Measurements from ENCODE around the gene LAMC2.

The LAMC2 gene

DNA sequence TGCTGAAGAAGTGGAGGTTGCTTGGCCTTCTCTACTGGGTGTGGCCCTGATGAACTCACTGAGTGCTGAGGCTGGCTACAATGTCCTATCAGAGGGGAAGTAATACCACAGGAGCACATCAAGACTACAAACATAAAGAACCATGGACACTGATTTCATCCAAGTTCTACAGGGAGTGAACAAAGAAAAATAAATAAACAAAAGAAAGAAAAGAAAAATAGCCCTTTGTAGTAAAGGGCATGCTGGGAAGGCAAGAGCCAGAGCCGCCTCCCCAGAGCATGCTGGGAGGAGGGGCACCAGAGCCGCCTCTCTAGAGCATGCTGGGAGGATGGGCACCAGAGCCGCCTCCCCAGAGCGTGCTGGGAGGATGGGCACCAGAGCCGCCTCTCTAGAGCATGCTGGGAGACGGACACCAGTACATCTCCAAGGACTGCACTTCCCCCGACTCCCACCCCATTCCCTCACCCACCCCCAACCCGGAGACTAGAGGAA is 65.9 kb downstream of the LAMC2 start:
- H4K20me1 ChIP-seq (ENCODE audit: insufficient read depth), result no peaks in the 10 kb centered on the region
- H3K4me2 ChIP-seq, result no peak overlapping the region
- H3K27me3 ChIP-seq (ENCODE audit: insufficient read depth, low read depth), result no peaks in the 10 kb centered on the region
- no peaks in the 10 kb centered on the region for H3K4me1 ChIP-seq (ENCODE audit: low read depth, poor library complexity, severe bottlenecking)
- TF ChIP-seq, protein P1, sequence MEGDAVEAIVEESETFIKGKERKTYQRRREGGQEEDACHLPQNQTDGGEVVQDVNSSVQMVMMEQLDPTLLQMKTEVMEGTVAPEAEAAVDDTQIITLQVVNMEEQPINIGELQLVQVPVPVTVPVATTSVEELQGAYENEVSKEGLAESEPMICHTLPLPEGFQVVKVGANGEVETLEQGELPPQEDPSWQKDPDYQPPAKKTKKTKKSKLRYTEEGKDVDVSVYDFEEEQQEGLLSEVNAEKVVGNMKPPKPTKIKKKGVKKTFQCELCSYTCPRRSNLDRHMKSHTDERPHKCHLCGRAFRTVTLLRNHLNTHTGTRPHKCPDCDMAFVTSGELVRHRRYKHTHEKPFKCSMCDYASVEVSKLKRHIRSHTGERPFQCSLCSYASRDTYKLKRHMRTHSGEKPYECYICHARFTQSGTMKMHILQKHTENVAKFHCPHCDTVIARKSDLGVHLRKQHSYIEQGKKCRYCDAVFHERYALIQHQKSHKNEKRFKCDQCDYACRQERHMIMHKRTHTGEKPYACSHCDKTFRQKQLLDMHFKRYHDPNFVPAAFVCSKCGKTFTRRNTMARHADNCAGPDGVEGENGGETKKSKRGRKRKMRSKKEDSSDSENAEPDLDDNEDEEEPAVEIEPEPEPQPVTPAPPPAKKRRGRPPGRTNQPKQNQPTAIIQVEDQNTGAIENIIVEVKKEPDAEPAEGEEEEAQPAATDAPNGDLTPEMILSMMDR (conservative IDR thresholded peaks at IDR 0.05; ENCODE audit: low read depth, low read length), result no peak
- H2AFZ ChIP-seq (ENCODE audit: low read depth), result no peak overlapping the region
- H3K36me3 ChIP-seq (ENCODE audit: insufficient read depth), result no peaks in the 10 kb centered on the region
- no peaks in the 10 kb centered on the region for H3K79me2 ChIP-seq (ENCODE audit: insufficient read depth, low read depth)
- H3K9ac ChIP-seq, result no peak overlapping the region
- H3K27ac ChIP-seq, result no peak overlapping the region
- H3K4me3 ChIP-seq (IDR thresholded peaks at IDR 0.05; ENCODE audit: insufficient read depth, low read depth, low read length), result no peak overlapping the region

DNA sequence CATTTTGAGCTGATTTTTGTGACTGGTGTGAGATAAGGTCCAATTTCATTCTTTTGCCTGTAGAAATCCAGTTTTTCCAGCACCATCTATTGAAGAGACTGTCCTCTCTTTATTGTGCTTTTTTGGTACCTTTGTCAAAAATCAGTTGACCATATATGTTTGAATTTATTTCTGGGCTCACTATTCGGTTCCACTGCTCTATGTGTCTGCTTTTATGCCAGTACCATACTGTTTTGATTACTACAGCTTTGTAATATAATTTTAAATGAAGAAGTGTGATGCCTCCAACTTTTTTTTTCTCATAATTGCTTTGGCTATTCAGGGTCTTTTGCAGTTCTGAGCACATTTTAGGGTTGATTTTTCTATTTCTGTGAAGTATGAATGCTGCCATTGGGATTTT is 69.0 kb downstream of the LAMC2 start:
- no peak overlapping the region for H3K9ac ChIP-seq
- no peaks in the 10 kb centered on the region for H3K27me3 ChIP-seq (ENCODE audit: insufficient read depth, low read depth)
- H3K79me2 ChIP-seq (ENCODE audit: insufficient read depth, low read depth), result no peaks in the 10 kb centered on the region
- TF ChIP-seq, protein P1 (conservative IDR thresholded peaks at IDR 0.05; ENCODE audit: low read depth, low read length), result no peak
- no peaks in the 10 kb centered on the region for H3K4me1 ChIP-seq (ENCODE audit: low read depth, poor library complexity, severe bottlenecking)
- H3K36me3 ChIP-seq (ENCODE audit: insufficient read depth), result no peaks in the 10 kb centered on the region
- no peak overlapping the region for H3K27ac ChIP-seq
- no peak overlapping the region for H2AFZ ChIP-seq (ENCODE audit: low read depth)
- H3K4me3 ChIP-seq (IDR thresholded peaks at IDR 0.05; ENCODE audit: insufficient read depth, low read depth, low read length), result no peak overlapping the region
- H4K20me1 ChIP-seq (ENCODE audit: insufficient read depth), result no peaks in the 10 kb centered on the region
- no peak overlapping the region for H3K4me2 ChIP-seq

DNA sequence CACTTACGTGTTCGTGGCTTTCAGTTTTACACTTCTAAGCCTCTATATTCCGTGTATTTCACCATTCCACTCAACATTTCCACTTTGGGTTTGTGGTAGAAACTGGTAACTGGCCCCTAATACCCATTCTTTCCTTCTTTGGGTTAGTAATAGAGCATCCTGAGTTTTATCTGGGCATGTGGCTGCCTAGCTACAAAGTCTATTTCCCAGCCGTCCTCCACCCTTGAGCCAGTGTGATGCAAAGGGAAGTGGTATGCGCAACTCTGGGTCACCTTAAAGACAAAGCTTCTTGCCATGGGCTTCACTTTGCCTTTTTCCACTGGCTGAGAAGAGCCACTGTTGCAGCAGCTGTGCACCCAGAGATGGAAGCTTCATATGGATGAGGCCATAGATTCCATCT is 73.9 kb downstream of the LAMC2 start:
- Histone ChIP-seq H3K4me1 (ENCODE audit: low read depth, poor library complexity, severe bottlenecking) (no peaks in the 10 kb centered on the region), H3K36me3 (ENCODE audit: insufficient read depth) (no peaks in the 10 kb centered on the region), H2AFZ (ENCODE audit: low read depth) (no peak overlapping the region), H4K20me1 (ENCODE audit: insufficient read depth) (no peaks in the 10 kb centered on the region), H3K4me3 (IDR thresholded peaks at IDR 0.05; ENCODE audit: insufficient read depth, low read depth, low read length) (no peak overlapping the region), H3K9ac (no peak overlapping the region), H3K27me3 (ENCODE audit: insufficient read depth, low read depth) (no peaks in the 10 kb centered on the region), H3K27ac (no peak overlapping the region), H3K4me2 (no peak overlapping the region), H3K79me2 (ENCODE audit: insufficient read depth, low read depth) (no peaks in the 10 kb centered on the region)
- TF ChIP-seq, protein P1 (conservative IDR thresholded peaks at IDR 0.05; ENCODE audit: low read depth, low read length), result no peak

DNA sequence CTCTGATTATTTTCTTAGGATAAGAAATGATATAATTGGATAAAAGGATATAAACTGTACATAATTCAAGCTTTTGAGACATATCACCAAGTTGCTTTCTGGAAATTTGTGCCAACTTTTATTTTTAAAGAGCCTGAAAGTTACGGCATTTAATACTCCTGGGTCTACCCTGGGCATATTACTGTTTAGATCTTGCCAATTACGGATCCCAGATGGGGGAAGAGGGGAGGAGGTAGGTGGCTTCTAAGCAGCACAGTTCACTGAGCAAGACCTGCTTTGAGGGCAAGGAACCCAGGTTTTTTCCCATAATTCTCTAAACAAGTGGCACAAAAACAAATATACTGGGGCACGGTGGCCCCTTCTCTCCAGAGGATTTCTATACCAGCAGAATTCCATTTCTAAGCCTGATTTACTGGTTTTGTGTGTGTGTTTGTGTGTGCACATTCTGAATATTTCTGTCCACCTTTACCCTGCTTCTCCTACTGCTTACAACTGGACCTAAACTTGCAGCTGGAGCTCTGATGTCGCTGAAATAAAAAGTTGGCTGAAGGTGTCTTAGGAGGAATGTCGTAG is 76.7 kb downstream of the LAMC2 start:
- Histone ChIP-seq H3K79me2 (ENCODE audit: insufficient read depth, low read depth) (no peaks in the 10 kb centered on the region), H3K4me1 (ENCODE audit: low read depth, poor library complexity, severe bottlenecking) (no peaks in the 10 kb centered on the region), H3K27ac (no peak overlapping the region), H3K9ac (no peak overlapping the region), H4K20me1 (ENCODE audit: insufficient read depth) (no peaks in the 10 kb centered on the region), H3K27me3 (ENCODE audit: insufficient read depth, low read depth) (no peaks in the 10 kb centered on the region), H3K4me2 (no peak overlapping the region), H3K4me3 (IDR thresholded peaks at IDR 0.05; ENCODE audit: insufficient read depth, low read depth, low read length) (no peak overlapping the region), H2AFZ (ENCODE audit: low read depth) (no peak overlapping the region), H3K36me3 (ENCODE audit: insufficient read depth) (no peaks in the 10 kb centered on the region)
- TF ChIP-seq, protein P1 (conservative IDR thresholded peaks at IDR 0.05; ENCODE audit: low read depth, low read length), result no peak

Measured in KMS-11 (cell line).